ENCODE data around the gene ASPG.

GRCh38 chr14:104158827-104159798 lies 73.6 kb downstream of the ASPG start:
- no peak for TF ChIP-seq CTCF (IDR thresholded peaks at IDR 0.05; ENCODE audit: insufficient read depth, low read length)
- TF ChIP-seq POLR2AphosphoS5 (IDR thresholded peaks at IDR 0.05; ENCODE audit: low read depth), result no peak
- TF ChIP-seq REST (IDR thresholded peaks at IDR 0.05; ENCODE audit: insufficient replicate concordance, low read depth), result no peak
- TF ChIP-seq GABPA (IDR thresholded peaks at IDR 0.05; ENCODE audit: low read depth), result no peak
- no peak for TF ChIP-seq SPI1 (IDR thresholded peaks at IDR 0.05; ENCODE audit: borderline replicate concordance, low read depth)
